Activated CD4-positive, CD25-positive, alpha-beta regulatory T cell treated with anti-CD3 and anti-CD28 coated beads, Interleukin-2, amount 50 U/mL, for 72 hours (primary cell): ENCODE data around the gene APBA1.
"Not testable (repeated sequence)": the region's sequence is repeated elsewhere in the genome, so short reads cannot be mapped to it uniquely, and the experiment has no call there.

ENCODE experiments used
- DNase-seq: peaks from one replicate; pipeline ENCODE4 v3.0.0; 2021

The APBA1 gene

GRCh38 chr9:69433968-69434367 is 238.2 kb downstream of the APBA1 start:
- no peak for DNase-seq

- no peak for DNase-seq
These were observed 238.8 kb downstream of the APBA1 start for GRCh38 chr9:69433392-69433791.

GRCh38 chr9:69432623-69433022 is 239.5 kb downstream of the APBA1 start:
- no peak for DNase-seq

GRCh38 chr9:69431777-69432176 is 240.4 kb downstream of the APBA1 start:
- DNase-seq, result no peak

- DNase-seq, result no peak
These were observed 241.0 kb downstream of the APBA1 start for GRCh38 chr9:69431203-69431602.

GRCh38 chr9:69430206-69430605 is 242.0 kb downstream of the APBA1 start:
- DNase-seq, result no peak

- no peak for DNase-seq
These were observed 242.9 kb downstream of the APBA1 start for GRCh38 chr9:69429281-69429680.

GRCh38 chr9:69428017-69428785 is 244.0 kb downstream of the APBA1 start:
- no peak for DNase-seq

GRCh38 chr9:69427286-69427685 is 244.9 kb downstream of the APBA1 start:
- DNase-seq, result no peak

GRCh38 chr9:69425136-69425801 is 246.9 kb downstream of the APBA1 start:
- no peak for DNase-seq

- peak; percentile 39 for DNase-seq
These were observed 250.0 kb downstream of the APBA1 start for GRCh38 chr9:69421908-69422801.

- DNase-seq, result no peak
These were observed 251.4 kb downstream of the APBA1 start for GRCh38 chr9:69420611-69421270.

GRCh38 chr9:69412741-69413150 is 259.4 kb downstream of the APBA1 start:
- DNase-seq, result no peak

- no peak for DNase-seq
These were observed 260.0 kb downstream of the APBA1 start for GRCh38 chr9:69411931-69412740.

GRCh38 chr9:69411246-69411645 is 260.9 kb downstream of the APBA1 start:
- no peak for DNase-seq

GRCh38 chr9:69409936-69410335 is 262.2 kb downstream of the APBA1 start:
- DNase-seq, result not testable (repeated sequence)

- DNase-seq, result no peak
These were observed 271.7 kb downstream of the APBA1 start for GRCh38 chr9:69400470-69400869.

- DNase-seq, result no peak
These were observed 274.6 kb downstream of the APBA1 start for GRCh38 chr9:69397384-69398214.

GRCh38 chr9:69396759-69397158 is 275.4 kb downstream of the APBA1 start:
- DNase-seq, result no peak

- DNase-seq, result no peak
These were observed 276.5 kb downstream of the APBA1 start for GRCh38 chr9:69395718-69396117.

GRCh38 chr9:69393425-69393824 is 278.7 kb downstream of the APBA1 start:
- DNase-seq, result no peak
